HG02981 (cell line): ENCODE results near the gene PARVG.

Experiments used
- ATAC-seq: cut with Tn5 transposase; IDR thresholded peaks from one replicate; pipeline ENCODE4 v1.9.1; 2021; ENCODE audit warnings: mild to moderate bottlenecking, moderate library complexity; ENCODE audit not compliant: unreplicated experiment

The PARVG gene

DNA sequence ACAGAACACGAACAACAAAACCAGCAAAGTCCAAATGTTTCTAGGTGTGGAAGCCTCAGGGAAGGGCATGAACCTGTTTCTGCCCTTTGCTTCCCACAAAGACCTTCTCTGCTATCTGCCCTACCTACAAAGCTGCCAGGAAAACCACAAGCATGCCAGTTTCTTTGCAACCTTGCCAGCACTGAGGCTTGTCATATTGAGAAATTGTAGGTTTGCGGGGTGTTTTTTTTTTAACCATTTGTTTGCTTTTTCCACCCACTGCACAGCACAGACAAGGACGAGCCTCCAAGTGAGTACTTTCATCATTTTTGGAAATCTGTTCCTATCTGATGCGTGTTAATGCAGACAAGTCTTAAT is 12.8 kb downstream of the PARVG start:
- no peak for ATAC-seq

DNA sequence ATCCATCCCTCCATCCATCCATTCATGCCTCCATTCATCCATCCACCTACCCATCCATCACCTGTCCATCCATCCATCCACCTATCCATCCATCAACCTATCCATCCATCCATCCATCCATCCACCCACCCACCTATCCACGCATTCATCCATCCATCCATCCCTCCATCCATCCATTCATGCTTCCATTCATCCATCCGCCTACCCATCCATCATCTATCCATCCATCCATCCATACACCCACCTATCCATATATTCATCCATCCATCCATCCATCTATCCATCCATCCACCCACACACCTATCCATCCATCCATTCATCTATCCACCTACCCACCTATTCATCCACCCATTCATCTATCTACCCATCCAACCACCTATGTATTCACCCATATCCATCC is 13.8 kb downstream of the PARVG start:
- no peak for ATAC-seq

DNA sequence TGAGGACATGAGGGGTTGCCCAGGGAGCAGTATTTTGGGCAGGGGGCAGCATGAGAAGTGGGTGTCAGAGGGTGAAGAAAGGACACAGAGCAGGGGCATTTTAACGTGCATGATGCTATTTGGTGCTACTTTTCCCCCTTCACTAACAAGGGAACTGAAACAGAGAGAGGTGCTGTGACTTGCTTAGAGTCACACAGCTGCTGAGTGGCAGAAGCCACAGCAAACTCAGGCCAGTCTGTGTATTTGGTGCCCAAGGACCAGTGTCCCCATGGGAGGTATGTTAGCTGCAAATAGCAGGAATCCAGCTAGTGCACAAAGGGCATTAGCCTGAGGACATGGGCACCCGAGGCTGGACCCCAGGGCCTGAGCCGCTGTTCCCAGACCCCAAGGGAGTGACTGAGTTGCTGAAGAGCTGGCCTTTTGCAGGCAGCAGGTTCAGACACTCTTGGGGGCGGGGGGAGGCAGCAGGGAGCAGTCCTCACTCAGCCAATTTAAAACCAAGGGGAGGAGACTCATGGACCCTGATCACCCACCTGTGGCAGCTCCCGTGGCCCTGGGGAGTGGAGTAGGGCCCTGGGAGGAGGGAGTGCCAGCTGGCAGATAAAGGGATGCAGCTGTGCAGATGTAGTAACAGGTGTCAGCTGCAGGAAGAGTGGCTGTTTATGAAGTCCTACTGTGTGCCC is 14.6 kb downstream of the PARVG start:
- ATAC-seq, result no peak

DNA sequence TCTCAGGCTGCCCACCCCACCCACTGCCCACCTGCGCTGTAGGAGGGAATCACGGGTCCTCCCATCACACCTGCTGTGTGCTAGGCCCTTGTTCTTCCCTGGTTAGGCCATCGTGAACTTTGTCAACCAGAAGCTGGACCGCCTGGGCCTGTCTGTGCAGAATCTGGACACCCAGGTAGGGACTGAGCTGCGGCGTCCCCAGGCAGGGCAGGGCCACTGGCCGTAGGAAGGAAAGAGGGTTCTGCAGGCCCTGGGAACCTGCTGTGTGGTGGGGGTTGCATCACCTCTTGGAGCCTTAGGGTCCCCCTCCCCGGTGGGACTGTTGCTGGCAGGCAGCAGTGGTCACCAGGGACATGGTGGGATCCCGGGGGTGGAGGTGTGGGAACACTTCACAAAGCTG is 15.5 kb downstream of the PARVG start:
- no peak for ATAC-seq

DNA sequence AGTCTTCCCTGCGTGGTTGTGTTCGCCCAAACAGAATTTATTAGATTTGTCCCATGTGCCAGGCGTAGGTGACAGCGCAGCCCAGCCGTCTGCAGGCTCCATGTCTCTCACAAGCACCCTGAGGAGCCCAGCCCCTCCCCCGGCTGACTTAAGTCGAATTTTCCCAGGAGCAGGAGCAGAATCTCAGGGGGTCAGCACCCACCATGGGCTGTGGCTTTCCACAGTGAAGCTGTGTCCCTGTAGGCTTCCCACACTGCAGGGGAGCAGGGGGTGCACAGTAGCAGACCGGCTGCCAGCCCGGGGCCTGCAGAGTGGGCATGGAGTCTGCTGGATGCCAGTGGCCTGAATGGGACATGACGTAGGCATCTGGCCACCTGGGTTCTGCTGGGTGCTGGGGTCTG is 16.0 kb downstream of the PARVG start:
- no peak for ATAC-seq

DNA sequence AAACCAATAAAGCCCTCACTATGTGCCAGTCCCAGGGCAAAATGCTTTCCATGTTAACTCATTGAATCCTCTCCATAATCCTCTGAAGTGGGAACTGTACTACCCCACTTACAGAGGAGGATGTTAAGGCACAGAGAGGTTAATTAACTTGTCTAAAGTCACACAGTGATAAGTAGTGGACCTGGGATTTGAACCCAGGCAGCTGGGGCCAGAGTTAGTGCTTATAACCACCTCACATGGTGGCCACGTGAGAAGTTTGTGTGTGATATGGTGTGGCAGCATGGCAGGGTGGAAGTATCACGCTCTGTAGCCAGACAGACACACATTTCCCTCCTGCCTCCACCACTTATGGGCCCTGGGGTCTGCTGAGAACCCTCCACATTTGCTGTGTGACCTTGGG is 16.5 kb downstream of the PARVG start:
- ATAC-seq, result no peak

DNA sequence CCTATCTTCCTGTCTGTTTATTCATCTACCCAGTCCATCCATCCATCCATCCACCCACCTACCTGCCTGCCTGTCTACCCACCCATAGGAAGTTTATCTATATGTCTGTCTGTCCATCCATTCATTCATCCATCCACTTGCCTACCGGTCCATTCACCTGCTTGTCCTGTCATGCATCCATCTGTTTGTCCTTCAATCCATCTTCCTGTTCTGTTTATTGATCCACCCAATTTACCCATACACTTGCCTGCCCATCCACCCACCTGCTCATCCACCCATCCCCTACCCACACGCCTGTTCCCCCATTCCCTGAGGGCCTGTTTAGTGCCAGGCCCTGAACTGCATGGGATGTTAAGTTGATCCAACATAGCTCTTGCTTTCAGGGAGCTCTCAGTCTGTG is 18.4 kb downstream of the PARVG start:
- ATAC-seq, result no peak

DNA sequence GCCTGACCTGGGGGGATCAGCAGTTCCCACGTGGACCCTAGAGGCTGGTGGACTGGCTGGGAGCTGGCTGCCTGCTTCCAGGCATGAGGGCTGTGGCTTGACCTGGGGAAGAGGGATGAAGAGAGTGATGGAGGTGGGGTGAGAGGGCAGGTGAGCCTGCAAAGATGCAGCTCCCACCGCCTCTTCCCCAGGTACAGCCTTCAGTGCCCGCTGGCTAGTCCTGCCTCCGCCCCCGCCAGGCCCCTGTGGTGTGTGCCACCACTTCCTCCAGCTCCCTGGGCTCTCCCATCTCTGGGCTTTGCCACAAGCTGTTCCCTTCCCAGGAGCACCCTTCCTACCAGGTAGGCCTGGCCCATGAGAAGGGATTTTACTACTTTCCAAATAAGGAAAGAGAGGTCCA is 19.1 kb downstream of the PARVG start:
- ATAC-seq, result no peak

DNA sequence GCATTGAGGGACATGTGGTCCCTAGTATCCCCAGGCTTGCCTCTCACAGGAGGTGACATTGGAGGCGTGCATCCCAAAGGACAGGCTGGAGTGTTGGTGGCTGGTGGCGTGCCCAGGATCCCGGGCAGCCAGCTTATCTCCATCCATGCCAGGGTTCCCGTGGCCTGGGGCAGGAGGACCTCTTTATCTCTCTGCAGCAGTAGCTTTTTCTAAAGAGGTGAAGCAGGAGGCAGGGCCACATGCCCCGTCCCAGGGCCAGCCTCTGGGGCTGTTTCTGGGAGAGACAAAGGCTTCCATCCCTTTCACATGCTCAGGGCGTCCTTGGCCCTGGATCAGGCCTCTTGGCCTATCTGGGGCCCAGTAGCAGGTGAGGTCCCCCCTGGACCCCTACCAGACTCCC is 19.7 kb downstream of the PARVG start:
- no peak for ATAC-seq

DNA sequence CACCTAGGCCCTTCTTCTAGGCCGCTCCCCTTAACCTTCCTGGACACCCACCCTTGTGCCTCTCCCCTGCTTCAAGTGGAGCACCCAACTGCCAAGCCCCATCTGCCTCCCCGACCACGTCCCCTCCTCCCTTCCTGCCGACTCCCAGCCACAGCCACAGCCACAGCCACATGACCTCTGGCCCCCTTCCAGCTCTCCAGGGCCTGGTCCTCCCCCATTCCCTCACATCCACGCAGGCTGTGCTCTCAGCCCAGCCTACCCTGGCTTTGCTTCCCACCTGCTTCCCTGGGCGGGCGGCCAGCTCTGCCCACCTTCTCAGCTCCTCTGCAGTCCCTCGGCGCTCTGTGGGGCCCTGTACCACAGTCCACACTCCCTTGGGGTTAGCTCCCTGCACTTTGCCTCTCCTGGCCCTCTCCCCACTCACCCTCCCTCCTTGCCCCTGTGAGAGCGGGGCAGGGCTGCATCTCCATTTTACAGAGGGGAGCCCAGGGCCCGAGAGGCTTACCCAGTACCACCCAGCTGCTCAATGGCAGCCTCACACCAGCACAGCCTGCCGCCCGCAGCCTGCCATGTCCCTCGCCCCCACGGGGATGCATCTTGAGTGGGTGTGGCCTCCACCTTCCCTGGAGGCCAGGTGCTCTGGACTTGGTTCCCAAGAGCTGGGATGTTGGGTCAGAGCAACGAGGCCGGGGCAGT is 20.3 kb downstream of the PARVG start:
- no peak for ATAC-seq

DNA sequence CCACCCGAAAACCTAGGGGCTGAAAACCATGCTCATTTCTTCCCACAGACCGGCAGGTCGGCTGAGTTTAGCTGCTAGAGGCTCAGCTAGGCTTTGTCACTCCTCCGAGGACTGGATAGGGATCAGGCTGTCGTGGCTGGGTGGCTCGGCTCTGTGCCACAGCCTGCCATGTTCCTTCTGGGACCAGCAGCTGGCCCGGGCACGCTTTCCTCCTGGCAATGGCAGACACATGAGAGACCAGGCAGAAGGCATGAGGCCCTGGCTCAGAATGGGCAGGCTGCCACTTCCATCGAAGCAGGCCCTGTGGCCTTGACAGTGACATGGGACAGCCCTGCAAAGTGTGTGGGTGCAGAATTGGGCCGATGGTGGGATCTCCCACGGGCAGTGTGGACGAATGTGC is 20.9 kb downstream of the PARVG start:
- ATAC-seq, result no peak

DNA sequence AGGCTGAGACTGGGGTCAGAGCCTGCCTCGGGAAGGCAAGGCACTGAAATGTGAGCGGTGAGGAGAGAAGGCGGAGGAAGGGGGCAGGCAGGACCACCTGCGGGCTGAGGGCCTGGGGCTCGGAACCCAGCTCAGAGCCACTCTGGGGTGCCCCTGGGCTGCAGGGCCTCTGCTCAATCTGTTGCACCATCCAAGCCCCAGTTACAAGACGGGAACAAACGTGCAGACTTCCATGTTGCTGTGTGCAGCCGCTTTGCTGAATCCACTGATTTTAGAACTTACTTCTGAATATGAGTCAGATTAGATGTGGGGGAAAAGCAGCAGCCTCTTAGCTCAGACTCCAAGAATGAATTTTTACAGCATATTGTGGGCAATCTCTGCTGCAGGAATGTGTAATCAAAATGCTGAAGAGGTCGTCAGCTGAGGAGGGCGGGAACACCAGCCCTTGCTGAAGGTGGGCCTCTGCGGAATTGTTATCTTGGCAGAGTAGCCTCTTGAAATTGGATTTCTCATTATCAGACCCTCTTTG is 21.6 kb downstream of the PARVG start:
- ATAC-seq, result no peak

DNA sequence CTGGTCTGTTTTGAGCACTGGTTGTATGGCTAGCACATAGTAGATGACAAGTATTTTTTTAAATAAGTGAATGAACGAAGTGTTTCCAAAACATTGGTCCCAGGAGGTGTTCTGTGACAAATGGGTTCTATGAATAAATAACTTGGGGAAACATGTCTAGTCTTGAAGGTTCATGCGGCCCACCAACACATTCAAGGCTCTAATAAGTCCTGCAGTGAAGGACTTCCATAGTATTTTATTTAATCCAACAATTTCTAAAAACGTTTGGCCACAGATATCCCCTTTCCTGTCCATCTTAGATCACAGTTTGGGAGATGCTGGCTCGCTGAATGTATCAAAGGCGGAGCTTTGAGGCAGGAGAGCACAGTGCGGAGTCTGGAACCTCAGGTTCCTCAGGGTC is 22.5 kb downstream of the PARVG start:
- no peak for ATAC-seq

DNA sequence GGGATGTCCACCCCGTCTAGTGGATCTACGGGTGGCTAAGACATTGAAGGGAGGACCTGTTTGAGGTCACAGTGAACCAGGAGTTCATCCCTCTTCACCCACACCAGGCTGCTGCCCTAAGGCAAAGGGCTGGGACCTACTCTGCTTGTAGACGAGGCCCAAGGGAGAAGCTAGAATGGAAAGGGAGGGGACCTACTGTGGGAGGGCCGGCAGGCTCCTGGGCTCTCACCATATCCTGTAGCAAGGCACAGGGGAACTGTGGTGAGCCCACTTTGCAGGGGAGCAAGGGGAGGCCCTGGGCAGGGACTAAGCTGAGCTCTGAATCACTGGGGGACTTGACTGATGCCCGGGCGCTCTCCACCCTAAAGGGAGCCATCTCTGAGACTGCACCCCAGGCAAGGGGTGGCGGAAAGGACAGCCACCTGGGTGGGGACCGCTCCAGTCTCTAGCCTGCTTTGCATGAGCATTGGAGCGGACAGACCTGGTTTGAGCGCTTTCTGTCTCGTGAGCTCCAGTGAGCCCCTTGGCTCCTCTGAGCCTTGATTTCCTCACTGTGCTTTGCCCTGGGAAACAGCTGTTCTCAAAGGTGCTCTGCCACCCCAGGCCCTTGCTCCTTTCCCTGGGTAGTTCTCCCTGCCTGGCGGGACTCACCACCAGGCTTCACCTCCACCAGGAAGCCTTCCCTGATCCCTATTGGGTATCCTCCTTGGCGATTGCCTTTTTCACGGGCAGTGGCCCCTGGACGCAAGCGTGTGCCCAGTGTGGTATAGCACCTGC is 24.2 kb downstream of the PARVG start:
- no peak for ATAC-seq

DNA sequence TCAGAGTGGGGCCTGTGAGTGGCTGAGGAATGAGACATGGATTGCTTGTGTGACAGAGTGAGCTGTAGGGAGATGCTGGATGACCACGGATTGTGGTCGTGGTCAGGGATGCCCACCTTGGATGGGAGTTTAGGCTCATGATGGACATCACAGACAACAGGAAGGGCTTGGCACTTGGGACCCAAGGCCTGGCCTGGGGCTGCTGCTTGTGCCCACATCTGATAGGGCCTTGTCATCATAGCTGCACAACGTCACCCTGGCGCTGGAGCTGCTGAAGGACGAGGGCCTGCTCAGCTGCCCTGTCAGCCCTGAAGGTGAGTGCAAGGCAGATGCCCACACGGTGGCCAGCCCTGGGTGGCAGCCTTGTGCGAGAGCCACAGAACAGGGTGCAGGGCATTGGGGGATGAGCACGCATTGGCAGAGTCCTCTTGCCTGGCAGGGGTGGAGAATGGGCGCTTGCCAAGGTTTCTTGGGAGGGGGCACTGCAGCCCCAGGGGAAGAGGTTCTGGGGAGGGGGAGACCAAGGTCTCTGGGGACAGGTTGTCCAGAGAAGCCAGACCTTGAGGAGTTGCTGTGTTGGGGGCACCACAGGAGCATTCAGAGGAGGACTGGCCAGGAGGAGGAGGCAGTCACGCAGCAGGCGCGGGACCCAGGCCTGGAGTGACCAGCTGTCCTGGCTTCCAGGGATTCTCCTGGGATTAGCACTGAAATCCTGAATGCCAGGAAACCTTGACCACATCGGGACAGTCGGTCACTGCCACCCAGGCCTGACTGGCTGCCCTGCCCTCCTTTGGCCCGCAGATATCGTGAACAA is 25.0 kb downstream of the PARVG start:
- no peak for ATAC-seq

DNA sequence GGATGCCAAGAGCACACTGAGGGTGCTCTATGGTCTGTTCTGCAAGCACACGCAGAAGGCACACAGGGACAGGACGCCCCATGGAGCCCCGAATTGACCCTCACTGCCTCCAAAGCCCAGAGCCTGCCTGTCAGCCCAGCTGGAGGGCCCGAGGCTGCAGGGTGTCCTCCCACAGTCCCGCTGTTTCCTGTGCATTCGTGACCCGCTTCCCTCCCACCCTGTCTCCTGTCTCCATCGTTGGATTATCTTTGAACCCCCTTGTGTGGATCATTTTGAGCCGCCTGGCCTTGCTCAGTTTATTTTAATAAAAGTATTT is 25.6 kb downstream of the PARVG start:
- ATAC-seq, result no peak

DNA sequence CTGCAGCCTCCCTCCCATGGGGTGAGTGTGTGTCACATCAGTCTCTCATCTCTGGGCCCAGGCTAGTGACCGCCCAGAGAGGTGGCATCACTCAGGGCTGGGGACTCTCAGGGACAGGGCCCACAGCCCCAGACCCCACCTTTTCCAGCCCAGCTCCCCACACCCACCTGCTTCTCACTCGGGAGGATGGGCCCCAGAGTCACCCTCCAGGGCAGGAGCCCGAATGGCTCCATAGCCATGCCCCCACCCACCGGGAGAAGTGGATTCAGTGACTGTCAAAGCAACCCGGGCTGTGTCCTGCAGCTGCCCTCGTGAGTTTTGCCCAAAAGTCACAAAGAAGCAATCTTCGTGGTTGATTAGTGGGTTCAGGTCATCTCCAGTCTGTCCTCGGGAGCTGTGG is 26.0 kb downstream of the PARVG start:
- no peak for ATAC-seq

DNA sequence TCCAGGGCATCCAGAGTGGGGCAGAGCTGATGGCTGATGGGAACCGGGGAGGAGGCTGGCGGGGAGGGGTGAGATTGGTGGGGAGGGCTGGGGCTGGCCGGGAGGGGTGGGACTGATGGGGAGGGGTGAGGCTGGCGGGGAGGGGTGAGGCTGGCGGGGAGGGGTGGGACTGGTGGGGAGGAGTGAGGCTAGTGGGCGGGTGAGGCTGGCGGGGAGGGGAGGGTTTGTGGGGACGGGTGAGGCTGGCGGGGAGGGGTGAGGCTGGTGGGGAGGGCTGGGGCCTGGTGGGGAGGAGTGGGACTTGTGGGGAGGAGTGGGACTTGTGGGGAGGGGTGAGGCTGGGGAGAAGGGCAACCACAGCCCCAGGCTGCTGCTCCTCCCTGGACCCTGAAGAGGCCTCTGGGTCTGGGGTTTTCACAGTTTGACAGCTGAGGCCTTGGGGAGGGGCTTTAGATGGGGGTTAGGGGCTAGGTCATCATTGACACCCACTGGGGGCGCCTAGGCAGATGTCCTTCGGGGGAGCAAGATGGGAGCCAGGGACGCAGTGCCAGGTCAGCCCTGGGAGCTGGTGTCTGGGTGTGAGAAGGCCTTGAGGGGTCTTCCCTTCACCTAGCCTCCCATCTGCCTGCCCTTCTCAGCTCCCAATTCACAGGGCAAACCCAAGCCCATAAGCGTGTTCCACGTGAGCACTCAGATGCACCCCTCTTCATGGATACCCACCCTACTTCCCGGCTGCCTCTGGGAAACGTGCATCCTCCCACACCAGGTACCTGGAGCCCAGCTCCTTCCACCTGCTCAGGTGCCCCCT is 26.7 kb downstream of the PARVG start:
- ATAC-seq, result no peak

DNA sequence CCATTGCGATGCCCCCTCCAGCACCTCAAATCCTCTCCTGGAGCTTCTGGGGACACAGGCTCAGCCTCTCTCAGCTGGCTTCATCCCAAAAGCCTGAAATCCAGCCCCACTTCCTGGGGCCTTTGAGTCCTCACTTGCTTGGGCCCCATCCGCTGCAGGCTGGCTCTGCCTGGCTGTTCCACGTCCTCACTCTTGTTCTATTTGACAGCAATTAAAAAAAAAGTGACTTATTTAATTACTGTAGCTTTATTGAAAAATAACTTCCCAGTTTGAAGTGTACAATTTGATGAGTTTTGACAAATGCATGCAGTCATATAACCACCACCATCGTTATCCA is 27.2 kb downstream of the PARVG start:
- no peak for ATAC-seq

DNA sequence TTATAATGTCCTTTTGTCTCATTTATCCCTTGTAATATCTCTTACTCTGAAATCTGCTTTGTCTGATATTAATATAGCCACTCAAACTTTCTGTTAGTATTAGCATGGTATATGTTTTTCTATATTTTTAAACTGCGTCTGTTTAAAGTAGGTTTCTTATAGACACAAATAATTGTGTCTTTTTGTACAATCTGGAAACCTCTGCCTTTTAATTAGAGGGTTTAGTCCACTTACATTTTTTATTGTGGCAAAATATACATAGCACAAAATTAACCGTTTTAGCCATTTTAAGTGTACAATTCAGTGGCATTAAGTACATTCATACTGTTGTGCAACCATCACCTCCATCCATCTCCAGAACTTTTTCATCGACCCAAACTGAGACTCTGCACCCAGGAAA is 28.6 kb downstream of the PARVG start:
- no peak for ATAC-seq

DNA sequence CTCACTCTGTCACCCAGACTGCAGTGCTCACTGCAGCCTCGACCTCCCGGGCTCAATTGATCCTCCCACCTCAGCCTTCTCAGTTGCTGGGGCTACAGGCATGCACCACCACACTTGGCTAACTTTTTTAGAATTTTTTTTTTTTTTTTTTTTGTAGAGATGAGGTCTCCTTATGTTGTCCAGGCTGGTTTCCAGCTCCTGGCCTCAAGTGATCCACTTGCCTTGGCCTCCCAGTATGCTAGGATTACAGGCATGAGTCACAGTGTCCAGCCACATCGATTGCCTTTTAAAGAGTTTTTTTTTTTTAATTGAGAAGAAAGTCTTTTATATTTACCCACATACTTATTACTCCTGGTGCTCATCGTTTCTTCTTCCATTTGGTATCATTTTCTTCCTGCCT is 30.0 kb downstream of the PARVG start:
- no peak for ATAC-seq
